TTC549 (cell line): ENCODE data around the gene LOXHD1.

Experiments
- FAIRE-seq: peaks from 2 replicates; lab custom pipeline; 2012; peaks lifted over from hg19 to GRCh38; lab: Jason Lieb, UNC

LOXHD1 gene

GRCh38 chr18:46657115-46657955 lies at the start of gene LOXHD1:
LOXHD1 (minus strand) TSS chr18:46657220; CDS start chr18:46657033, 187 bp downstream.
- no peak for FAIRE-seq

- FAIRE-seq, result no peak
Measured at GRCh38 chr18:46705521-46705920, 48.5 kb upstream of the LOXHD1 start.

- no peak for FAIRE-seq
Measured at GRCh38 chr18:46704816-46705215, 47.8 kb upstream of the LOXHD1 start.

GRCh38 chr18:46704189-46704588 lies 47.2 kb upstream of the LOXHD1 start:
- no peak for FAIRE-seq

- FAIRE-seq, result no peak
Measured at GRCh38 chr18:46702471-46702870, 45.5 kb upstream of the LOXHD1 start.

GRCh38 chr18:46700066-46700824 lies 43.2 kb upstream of the LOXHD1 start:
- no peak for FAIRE-seq

- FAIRE-seq, result no peak
Measured at GRCh38 chr18:46696702-46697101, 39.7 kb upstream of the LOXHD1 start.

- no peak for FAIRE-seq
Measured at GRCh38 chr18:46696268-46696667, 39.2 kb upstream of the LOXHD1 start.

- no peak for FAIRE-seq
Measured at GRCh38 chr18:46693996-46694395, 37.0 kb upstream of the LOXHD1 start.

- no peak for FAIRE-seq
Measured at GRCh38 chr18:46688853-46689525, 32.0 kb upstream of the LOXHD1 start.

- no peak for FAIRE-seq
Measured at GRCh38 chr18:46686186-46686585, 29.2 kb upstream of the LOXHD1 start.

- no peak for FAIRE-seq
Measured at GRCh38 chr18:46683252-46683651, 26.2 kb upstream of the LOXHD1 start.

GRCh38 chr18:46680784-46681695 lies 24.0 kb upstream of the LOXHD1 start:
- no peak for FAIRE-seq

GRCh38 chr18:46679846-46680598 lies 23.0 kb upstream of the LOXHD1 start:
- no peak for FAIRE-seq

GRCh38 chr18:46678785-46679399 lies 21.9 kb upstream of the LOXHD1 start:
- FAIRE-seq, result no peak

- FAIRE-seq, result no peak
Measured at GRCh38 chr18:46678041-46678440, 21.0 kb upstream of the LOXHD1 start.

GRCh38 chr18:46677611-46678010 lies 20.6 kb upstream of the LOXHD1 start:
- no peak for FAIRE-seq

- FAIRE-seq, result no peak
Measured at GRCh38 chr18:46676182-46676835, 19.3 kb upstream of the LOXHD1 start.

- FAIRE-seq, result no peak
Measured at GRCh38 chr18:46675112-46675511, 18.1 kb upstream of the LOXHD1 start.
